Right lobe of liver (tissue), 6 donors: Measurements from ENCODE around the gene CCDC102A. TPM values are rescaled to one million over a fixed set of nuclear protein-coding genes. Genes with fewer than 3 reads are reported as not detected.
A peak's percentile ranks its signal among the peaks of the same experiment; 100 is the strongest.

Experiments used
- ATAC-seq, 4 donors: fragments of 200-7000 bp; cut with Tn5 transposase; one replicate each; pipeline ENCODE4 v1.9.1; 2020; ENCODE audit warnings: mild to moderate bottlenecking in 4 of 4, moderate library complexity in 4 of 4
- DNase-seq, 3 donors: peaks; one replicate each; pipeline ENCODE4 v3.0.0-alpha.2; 2020
- H3K27ac ChIP-seq, 3 donors: fragments of 200-600 bp; one replicate each; pipeline ENCODE4 v1.8.0; 2022
- H3K27me3 ChIP-seq, 2 donors: fragments of 200-600 bp; one replicate each; pipeline ENCODE4 v1.8.0; 2022
- H3K36me3 ChIP-seq, 4 donors: fragments of 200-600 bp; sonication (generic) in 1 of 4; one replicate each; pipeline versions ENCODE4 v1.5.1 to v1.8.0; 2017 to 2022; ENCODE audit warnings: control low read depth in 1 of 4
- H3K4me1 ChIP-seq, 4 donors: fragments of 200-600 bp; sonication (generic) in 1 of 4; one replicate each; pipeline versions ENCODE4 v1.5.1 to v1.8.0; 2017 to 2022; ENCODE audit warnings: control low read depth in 1 of 4
- H3K4me3 ChIP-seq, 3 donors: fragments of 200-600 bp; one replicate each; pipeline ENCODE4 v1.8.0; 2022
- H3K9me3 ChIP-seq, 4 donors: fragments of 200-600 bp; sonication (generic) in 1 of 4; one replicate each; pipeline versions ENCODE4 v1.5.1 to v1.8.0; 2017 to 2022; ENCODE audit warnings: control low read depth in 1 of 4
- CTCF ChIP-seq, 4 donors: fragments of 200-600 bp in 3 of 4; fragments of 450-650 bp in 1 of 4; IDR thresholded peaks; one replicate each; pipeline versions ENCODE4 v1.5.1 to v1.8.0; 2016 to 2022; ENCODE audit warnings: antibody characterized with exemption in 4 of 4, mild to moderate bottlenecking in 2 of 4
- POLR2A ChIP-seq: fragments of 450-650 bp; IDR thresholded peaks from one replicate; pipeline ENCODE4 v1.6.1; 2017; ENCODE audit warnings: antibody characterized with exemption, mild to moderate bottlenecking
- WGBS: methylation state at CpG from one replicate; pipeline ENCODE4 v1.1.6; 2018; ENCODE audit warnings: low coverage, low lambda C conversion rate; ENCODE audit not compliant: insufficient coverage; ENCODE audit errors: missing lambda C conversion rate; 5-methylcytosine and 5-hydroxymethylcytosine counted together
- intact Hi-C, 2 donors: fragments of 100-400 bp; cut with DNase I; formaldehyde crosslinking; loops; one replicate each; pipeline versions ENCODE4 v1.11.2 to v1.14.1; 2022
- total RNA-seq, 6 experiments: library from RNA; depleted of rRNA in 2 of 6; stranded (reverse); fragments of >200 nt in 2 of 6; fragmentation: NEBNext Ultra II Directional in 3 of 6; extraction: Animal tissue kit (Norgen Biotek cat#: 25700) in 3 of 6; gene quantifications; one replicate each; pipeline versions ENCODE4 v1.1.0 to v1.2.4, GENCODE V29; 2016 to 2023
- donor health status: DM: no; HTN: yes; CAD: no.
- donor health status: DM: no; HTN: no; CAD: no.
- donor health status: DM: no; HTN: no; CAD: no.
- donor health status: DM: no; HTN: yes; CAD: no.
- donor health status: DM: no; HTN: yes; CAD: no.

CCDC102A gene
- total RNA-seq, 6 experiments from 2014 or later = 0.97 to 1.9 (median 1.2) TPM

GRCh38 chr16:57562669-57563486, 26.5 kb upstream of the CCDC102A start:
- Histone ChIP-seq H3K9me3 (no peaks in the 10 kb centered on the region), H3K27ac (no peak overlapping the region), H3K36me3 (no peaks in the 10 kb centered on the region), H3K4me3 (no peak overlapping the region), H3K4me1 (no peaks in the 10 kb centered on the region), H3K27me3 (no peaks in the 10 kb centered on the region)
- DNase-seq (no peak), ATAC-seq (peak in 2 of 4 donors; percentile 11 to 21)
- 69% methylated on average over 2 of the region's 8 CpGs for WGBS
- TF ChIP-seq POLR2A (no peak), CTCF (IDR thresholded peaks at IDR 0.05) (no peak)
- intact Hi-C loops = no loop called here

- Histone ChIP-seq H3K4me1 (no peaks in the 10 kb centered on the region), H3K36me3 (no peaks in the 10 kb centered on the region), H3K27ac (no peak overlapping the region), H3K9me3 (no peaks in the 10 kb centered on the region), H3K27me3 (no peaks in the 10 kb centered on the region), H3K4me3 (no peak overlapping the region)
- TF ChIP-seq POLR2A = no peak
- no peak for TF ChIP-seq CTCF (IDR thresholded peaks at IDR 0.05)
- intact Hi-C loops = no loop called here
- no CpG with 5 or more reads among the region's 4 CpGs for WGBS
- ATAC-seq = no peak
- DNase-seq = no peak
Observed at GRCh38 chr16:57562066-57562465, 25.7 kb upstream of the CCDC102A start.

- H3K4me1 ChIP-seq = no peaks in the 10 kb centered on the region
- intact Hi-C loops = no loop called here
- DNase-seq = peak in 1 of 3 donors; percentile 19
Observed at GRCh38 chr16:57559072-57559790, 22.9 kb upstream of the CCDC102A start.

GRCh38 chr16:57556941-57557541, 20.7 kb upstream of the CCDC102A start:
- 71% methylated on average over 8 of the region's 8 CpGs for WGBS
- no peak for ATAC-seq
- intact Hi-C loops = no loop called here

More at GRCh38 chr16:57559072-57559790, 22.9 kb upstream of the CCDC102A start:
- H3K4me3 ChIP-seq = no peak overlapping the region
- no peak overlapping the region for H3K27ac ChIP-seq
- TF ChIP-seq CTCF (IDR thresholded peaks at IDR 0.05) (no peak), POLR2A (no peak)
- WGBS = 54% methylated on average over 3 of the region's 4 CpGs
- H3K9me3 ChIP-seq = no peaks in the 10 kb centered on the region
- no peak for ATAC-seq
- H3K36me3 ChIP-seq = no peaks in the 10 kb centered on the region
- no peaks in the 10 kb centered on the region for H3K27me3 ChIP-seq

More at GRCh38 chr16:57556941-57557541, 20.7 kb upstream of the CCDC102A start:
- peak in 1 of 3 donors; percentile 2 for DNase-seq
- Histone ChIP-seq H3K36me3 (no peaks in the 10 kb centered on the region), H3K27me3 (no peaks in the 10 kb centered on the region), H3K4me1 (no peaks in the 10 kb centered on the region), H3K27ac (no peak overlapping the region), H3K9me3 (no peaks in the 10 kb centered on the region), H3K4me3 (no peak overlapping the region)
- TF ChIP-seq CTCF (IDR thresholded peaks at IDR 0.05) (no peak), POLR2A (no peak)
